DND-41 (cell line): ENCODE measurements around the gene NT5C.

Experiments
- CTCF ChIP-seq: IDR thresholded peaks from 2 replicates; pipeline ENCODE4 v1.5.1; 2012; ENCODE audit warnings: borderline replicate concordance, low read length, moderate library complexity, mild to moderate bottlenecking; ENCODE audit not compliant: poor library complexity, severe bottlenecking; ENCODE audit errors: extremely low read depth
- EZH2 ChIP-seq: IDR thresholded peaks from 3 replicates; pipeline ENCODE4 v1.6.1; 2012; ENCODE audit warnings: borderline replicate concordance, low read depth, mild to moderate bottlenecking, moderate library complexity, low read length, inconsistent platforms; ENCODE audit not compliant: severe bottlenecking

GRCh38 chr17:75093548-75094158 lies 37.9 kb downstream of the NT5C start:
- TF ChIP-seq CTCF (no peak), EZH2 (no peak)
